ENCODE results near the gene UMOD.

Gene UMOD

GRCh38 chr16:20291208-20292206 is 61.0 kb downstream of the UMOD start:
- DNase-seq = no peak

GRCh38 chr16:20289571-20289970 is 62.9 kb downstream of the UMOD start:
- DNase-seq = no peak

GRCh38 chr16:20285993-20286499 is 66.5 kb downstream of the UMOD start:
- DNase-seq = no peak
